HG03064 (cell line): Measurements from ENCODE around the gene SCGB1C1.

Source experiments
- ATAC-seq: cut with Tn5 transposase; IDR thresholded peaks from one replicate; pipeline ENCODE4 v1.9.1; 2021; ENCODE audit warnings: low read depth; ENCODE audit not compliant: unreplicated experiment

SCGB1C1 gene

GRCh38 chr11:204587-205109 is 11.8 kb downstream of the SCGB1C1 start:
- no peak for ATAC-seq

- no peak for ATAC-seq
Observed at GRCh38 chr11:205221-206001, 12.5 kb downstream of the SCGB1C1 start.

- ATAC-seq: no peak
Observed at GRCh38 chr11:206002-206384, 13.1 kb downstream of the SCGB1C1 start.

GRCh38 chr11:206526-207207 is 13.8 kb downstream of the SCGB1C1 start:
- ATAC-seq: peak; percentile 1

DNA sequence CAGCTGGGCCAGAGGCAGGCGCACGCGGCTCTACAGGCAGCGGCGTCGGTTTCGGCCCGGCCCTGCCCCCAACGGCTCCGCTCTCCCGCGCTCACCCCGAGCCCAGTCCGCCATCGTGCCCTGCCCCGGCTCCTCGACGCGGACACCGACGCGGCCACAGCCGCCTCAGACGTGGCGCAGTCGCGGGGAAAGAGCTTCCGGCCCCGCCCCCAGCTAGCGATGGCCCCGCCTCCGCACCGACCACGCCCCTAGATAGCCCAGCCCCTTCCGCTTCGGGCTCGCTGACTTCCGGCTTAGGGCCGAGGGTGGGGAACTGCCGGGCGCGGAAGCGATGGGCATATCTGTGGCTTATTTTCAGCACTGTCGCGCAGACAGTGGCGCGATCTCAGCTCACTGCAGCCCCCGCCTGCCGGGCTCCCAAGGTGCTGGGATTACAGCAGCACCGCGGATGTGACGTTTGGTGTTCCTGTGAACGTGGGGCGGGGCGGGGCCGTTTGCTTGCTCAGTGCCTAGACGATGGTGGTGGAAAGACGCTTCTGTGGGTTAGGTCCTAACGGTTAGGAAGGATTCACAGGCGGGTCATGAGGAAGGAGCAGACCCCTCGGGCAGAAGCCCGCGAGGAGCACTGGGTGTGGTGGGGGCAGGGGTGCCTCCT is 14.5 kb downstream of the SCGB1C1 start, which contains the start of the genes BET1L and RIC8A:
Gene BET1L, minus strand, starts transcription at position 192 of the 655 bp plus-strand sequence. Its CDS starts 78 bp downstream, at position 114.
Gene RIC8A, plus strand, starts transcription at position 501 of the 655 bp plus-strand sequence. CDS start 1,147 bp downstream, outside the sequence.
- peak; percentile 58 for ATAC-seq

GRCh38 chr11:207863-208180 is 14.9 kb downstream of the SCGB1C1 start:
- no peak for ATAC-seq

GRCh38 chr11:208181-208916 is 15.5 kb downstream of the SCGB1C1 start:
- peak; percentile 40 for ATAC-seq

- no peak for ATAC-seq
Observed at GRCh38 chr11:208917-209260, 16.0 kb downstream of the SCGB1C1 start.

GRCh38 chr11:209275-210121 is 16.6 kb downstream of the SCGB1C1 start:
- no peak for ATAC-seq

DNA sequence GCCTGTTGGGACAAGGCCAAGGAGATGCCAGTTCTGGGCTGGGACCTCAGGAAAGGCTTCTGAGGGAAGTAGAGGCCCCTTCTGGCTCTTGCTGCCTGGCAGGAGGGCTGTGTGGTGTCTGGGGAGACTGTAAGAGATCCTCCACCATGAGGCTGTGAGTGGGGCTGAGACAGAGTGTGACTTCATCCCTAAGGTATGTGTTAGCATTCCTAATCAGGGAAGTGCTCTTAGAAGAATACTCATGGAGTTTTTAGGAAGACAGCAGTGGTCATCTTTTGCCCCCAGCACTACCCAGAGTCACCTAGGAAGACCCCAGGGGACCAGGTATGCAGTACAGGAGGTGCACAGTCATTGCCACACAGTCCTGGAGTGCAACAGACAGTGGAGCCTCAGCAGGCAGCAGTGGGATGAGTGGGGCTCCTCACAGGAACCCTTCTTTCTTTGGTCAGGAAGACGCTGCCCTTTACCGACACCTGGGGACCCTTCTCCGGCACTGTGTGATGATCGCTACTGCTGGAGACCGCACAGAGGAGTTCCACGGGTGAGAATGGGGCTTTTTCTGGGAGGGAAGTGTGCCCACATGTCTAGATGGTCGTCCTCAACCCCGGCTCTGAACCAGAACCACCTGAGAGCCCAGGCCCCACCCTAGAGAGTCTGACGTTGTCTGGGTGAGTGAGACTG is 17.4 kb downstream of the SCGB1C1 start:
- no peak for ATAC-seq

GRCh38 chr11:210803-211180 is 17.9 kb downstream of the SCGB1C1 start:
- no peak for ATAC-seq

- no peak for ATAC-seq
Observed at GRCh38 chr11:211295-211694, 18.4 kb downstream of the SCGB1C1 start.

DNA sequence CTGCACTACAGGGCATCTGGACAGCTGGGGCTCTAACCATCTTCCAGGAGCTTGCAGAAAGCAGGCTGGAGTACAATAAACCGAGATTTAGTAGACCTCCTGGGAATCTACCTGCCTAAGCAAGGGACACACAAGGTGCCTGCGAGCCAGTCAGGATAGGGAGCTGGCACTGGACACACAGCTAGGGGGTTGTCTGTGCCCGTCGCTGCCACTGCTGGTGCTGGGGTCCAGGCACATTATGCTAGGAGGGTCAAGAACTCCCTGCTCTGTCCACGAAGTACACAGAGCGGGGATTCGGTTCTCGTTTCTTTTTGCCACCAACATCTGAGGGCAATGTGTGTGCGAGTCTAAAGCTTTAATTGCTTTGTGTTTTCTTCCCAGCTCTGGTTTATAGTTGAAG is 18.9 kb downstream of the SCGB1C1 start:
- ATAC-seq: no peak

- no peak for ATAC-seq
Observed at GRCh38 chr11:212150-213100, 19.5 kb downstream of the SCGB1C1 start.

- no peak for ATAC-seq
Observed at GRCh38 chr11:213111-213510, 20.2 kb downstream of the SCGB1C1 start.

DNA sequence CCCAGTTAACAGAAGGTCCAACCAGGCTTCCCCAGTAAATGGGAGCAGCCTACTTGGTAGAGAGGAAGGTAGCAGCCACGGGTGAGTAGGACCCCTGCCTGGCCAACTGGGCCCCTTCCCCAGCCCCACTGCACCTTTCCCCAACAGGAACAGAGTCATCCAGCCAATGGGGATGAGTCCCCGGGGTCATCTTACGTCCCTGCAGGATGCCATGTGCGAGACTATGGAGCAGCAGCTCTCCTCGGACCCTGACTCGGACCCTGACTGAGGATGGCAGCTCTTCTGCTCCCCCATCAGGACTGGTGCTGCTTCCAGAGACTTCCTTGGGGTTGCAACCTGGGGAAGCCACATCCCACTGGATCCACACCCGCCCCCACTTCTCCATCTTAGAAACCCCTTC is 21.2 kb downstream of the SCGB1C1 start:
- ATAC-seq: no peak

GRCh38 chr11:215581-216037 is 22.7 kb downstream of the SCGB1C1 start:
- ATAC-seq: no peak
